ENCODE results near the gene MAST3.

DNA sequence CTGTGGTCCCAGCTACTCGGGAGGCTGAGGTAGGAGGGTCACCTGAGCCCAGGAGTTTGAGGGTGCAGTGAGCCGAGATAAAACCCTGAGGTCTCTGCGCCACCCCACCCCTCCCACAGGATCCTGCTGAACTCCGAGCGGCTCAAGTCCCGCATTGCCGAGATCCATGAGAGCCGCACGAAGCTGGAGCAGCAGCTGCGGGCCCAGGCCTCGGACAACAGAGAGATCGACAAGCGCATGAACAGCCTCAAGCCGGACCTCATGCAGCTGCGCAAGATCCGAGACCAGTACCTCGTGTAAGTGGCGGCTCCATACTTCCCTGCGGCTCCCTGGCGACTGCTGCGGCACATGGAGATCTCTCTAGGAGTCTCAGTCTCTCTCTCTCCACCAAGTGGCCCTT lies 69.4 kb downstream of the MAST3 start:
- TF ChIP-seq, protein P1, sequence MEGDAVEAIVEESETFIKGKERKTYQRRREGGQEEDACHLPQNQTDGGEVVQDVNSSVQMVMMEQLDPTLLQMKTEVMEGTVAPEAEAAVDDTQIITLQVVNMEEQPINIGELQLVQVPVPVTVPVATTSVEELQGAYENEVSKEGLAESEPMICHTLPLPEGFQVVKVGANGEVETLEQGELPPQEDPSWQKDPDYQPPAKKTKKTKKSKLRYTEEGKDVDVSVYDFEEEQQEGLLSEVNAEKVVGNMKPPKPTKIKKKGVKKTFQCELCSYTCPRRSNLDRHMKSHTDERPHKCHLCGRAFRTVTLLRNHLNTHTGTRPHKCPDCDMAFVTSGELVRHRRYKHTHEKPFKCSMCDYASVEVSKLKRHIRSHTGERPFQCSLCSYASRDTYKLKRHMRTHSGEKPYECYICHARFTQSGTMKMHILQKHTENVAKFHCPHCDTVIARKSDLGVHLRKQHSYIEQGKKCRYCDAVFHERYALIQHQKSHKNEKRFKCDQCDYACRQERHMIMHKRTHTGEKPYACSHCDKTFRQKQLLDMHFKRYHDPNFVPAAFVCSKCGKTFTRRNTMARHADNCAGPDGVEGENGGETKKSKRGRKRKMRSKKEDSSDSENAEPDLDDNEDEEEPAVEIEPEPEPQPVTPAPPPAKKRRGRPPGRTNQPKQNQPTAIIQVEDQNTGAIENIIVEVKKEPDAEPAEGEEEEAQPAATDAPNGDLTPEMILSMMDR (conservative IDR thresholded peaks at IDR 0.05), result no peak
- TF ChIP-seq ZFX (IDR thresholded peaks at IDR 0.05), result no peak
